CD8-positive, alpha-beta memory T cell (primary cell): ENCODE measurements around the gene TBC1D16. TPM values are rescaled to one million over a fixed set of nuclear protein-coding genes. Genes with fewer than 3 reads are reported as not detected.

Source experiments
- CTCF ChIA-PET: fragments of 350-600 bp; sonication (Branson Sonifier 250); formaldehyde crosslinking; loops from one replicate; lab custom pipeline; 2021; ENCODE audit warnings: antibody characterized with exemption; lab: Charles Lee
- POLR2A ChIA-PET: fragments of 350-600 bp; sonication (Branson Sonifier 250); formaldehyde crosslinking; loops from one replicate; lab custom pipeline; 2021; ENCODE audit warnings: antibody characterized with exemption; lab: Charles Lee
- DNase-seq, 5 donors: peaks; one replicate each; pipeline versions ENCODE4 v3.0.0 to v3.0.0-alpha.2; 2020 to 2022; ENCODE audit warnings: mixed read lengths in 1 of 5
- H3K27ac ChIP-seq: one replicate; pipeline ENCODE4 v1.7.0; 2013; ENCODE audit warnings: low read depth, mild to moderate bottlenecking, low read length, moderate library complexity
- H3K27me3 ChIP-seq: 2 replicates; pipeline ENCODE4 v1.7.0; 2013; ENCODE audit warnings: low read length, mild to moderate bottlenecking; ENCODE audit not compliant: insufficient read depth, poor library complexity, severe bottlenecking
- H3K36me3 ChIP-seq: 2 replicates; pipeline ENCODE4 v1.7.0; 2013; ENCODE audit warnings: mild to moderate bottlenecking, low read length, moderate library complexity; ENCODE audit not compliant: insufficient read depth
- H3K4me1 ChIP-seq: 2 replicates; pipeline ENCODE4 v1.7.0; 2013; ENCODE audit warnings: mild to moderate bottlenecking, low read length, moderate library complexity; ENCODE audit not compliant: insufficient read depth
- H3K4me3 ChIP-seq: 2 replicates; pipeline ENCODE4 v1.7.0; 2013; ENCODE audit warnings: mild to moderate bottlenecking, low read length
- H3K9me3 ChIP-seq: 2 replicates; pipeline ENCODE4 v1.7.0; 2013; ENCODE audit warnings: mild to moderate bottlenecking, low read length
- H3K27ac Mint-ChIP-seq, 8 donors: one replicate each; pipeline ENCODE4 v1.8.0; 2020 to 2021; ENCODE audit warnings: mixed read lengths in 8 of 8, mild to moderate bottlenecking in 6 of 8, inconsistent platforms in 3 of 8, moderate library complexity in 3 of 8
- H3K27me3 Mint-ChIP-seq, 2 donors: one replicate each; pipeline ENCODE4 v1.8.0; 2020 to 2021; ENCODE audit warnings: mixed read lengths in 2 of 2, mild to moderate bottlenecking in 1 of 2, moderate library complexity in 1 of 2
- H3K36me3 Mint-ChIP-seq, 3 donors: one replicate each; pipeline ENCODE4 v1.8.0; 2020 to 2021; ENCODE audit warnings: mixed read lengths in 3 of 3, inconsistent platforms in 1 of 3, mild to moderate bottlenecking in 1 of 3
- H3K4me1 Mint-ChIP-seq, 3 donors: one replicate each; pipeline ENCODE4 v1.8.0; 2020 to 2021; ENCODE audit warnings: mixed read lengths in 3 of 3, inconsistent platforms in 1 of 3, mild to moderate bottlenecking in 1 of 3
- H3K4me3 Mint-ChIP-seq, 7 donors: one replicate each; pipeline ENCODE4 v1.8.0; 2020 to 2021; ENCODE audit warnings: mixed read lengths in 7 of 7, mild to moderate bottlenecking in 6 of 7, moderate library complexity in 4 of 7, inconsistent platforms in 2 of 7
- H3K9me3 Mint-ChIP-seq, 5 donors: one replicate each; pipeline ENCODE4 v1.8.0; 2020 to 2022; ENCODE audit warnings: mixed read lengths in 5 of 5, mild to moderate bottlenecking in 3 of 5, moderate library complexity in 2 of 5, inconsistent platforms in 1 of 5
- polyA plus RNA-seq: library from polyadenylated mRNA; unstranded; fragments of 300-500 nt; fragmentation: Illumina TruSeq; gene quantifications from one replicate; pipeline ENCODE4 v1.2.3, GENCODE V29; 2021
- total RNA-seq, 2 experiments: library from RNA; stranded (reverse); gene quantifications; one replicate each; pipeline ENCODE4 v1.2.3, GENCODE V29; 2021

TBC1D16 gene
- total and polyA plus RNA-seq, 3 experiments from 2014 or later: 0.33 to 4.3 (median 3.5) TPM

DNA sequence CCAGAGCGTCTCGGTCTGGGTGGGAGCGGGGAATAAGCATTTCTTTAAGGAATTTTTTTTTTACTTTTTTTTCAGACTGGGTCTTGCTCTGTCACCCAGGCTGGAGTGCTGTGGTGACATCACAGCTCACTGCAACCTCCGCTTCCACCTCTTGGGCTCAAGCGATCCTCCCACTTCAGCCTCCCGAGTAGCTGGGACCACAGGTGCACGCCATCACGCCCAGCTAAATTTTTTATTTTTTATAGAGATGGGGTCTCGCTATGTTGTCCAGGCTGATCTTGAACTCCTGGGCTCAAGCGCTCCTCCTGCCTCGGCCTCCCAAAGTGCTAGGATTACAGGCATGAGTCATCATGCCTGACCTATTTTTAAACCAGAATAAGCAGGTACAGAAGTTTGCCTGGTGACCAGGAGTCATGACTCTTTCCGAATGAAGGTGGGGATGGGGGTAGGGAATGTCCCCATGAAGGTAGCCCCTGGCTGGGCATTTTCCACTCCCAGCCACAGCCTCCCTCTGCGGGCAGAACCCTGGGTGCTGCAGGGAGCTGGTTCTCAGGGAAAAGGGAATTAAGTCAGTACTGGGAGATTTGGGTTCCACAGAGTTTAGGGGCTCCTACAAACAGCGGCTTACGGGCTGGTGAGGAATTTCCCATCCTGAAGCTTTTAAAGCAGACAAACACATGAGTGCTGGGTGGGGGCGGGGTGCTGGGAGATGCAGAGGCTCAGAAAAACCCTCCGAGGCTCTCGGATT, 48.3 kb downstream of the TBC1D16 start:
- no peaks in the 10 kb centered on the region for H3K9me3 ChIP-seq
- Mint-ChIP-seq H3K27me3 (peaks cover 0 to 13% of the 10 kb centered on the region in 2 donors), H3K4me1 (peaks cover 4 to 17% (median 10%) of the 10 kb centered on the region in 3 donors), H3K9me3 (no peaks in the 10 kb centered on the region), H3K27ac (peak overlapping the region in 1 of 8 donors; percentile 42), H3K4me3 (no peak overlapping the region), H3K36me3 (no peaks in the 10 kb centered on the region)
- ChIA-PET CTCF (no interaction called here), POLR2A (no interaction called here)
- H3K27me3 ChIP-seq: no peaks in the 10 kb centered on the region
- H3K4me1 ChIP-seq: peaks cover 5% of the 10 kb centered on the region
- H3K27ac ChIP-seq: no peak overlapping the region
- H3K4me3 ChIP-seq: no peak overlapping the region
- no peaks in the 10 kb centered on the region for H3K36me3 ChIP-seq
- DNase-seq: peak in 1 of 5 donors; percentile 20

GRCh38 chr17:79986411-79987186, 49.1 kb downstream of the TBC1D16 start:
- ChIA-PET CTCF (interaction anchor here (1.0 kb wide), 1 partner anchor 196 kb away, joined by 4 read pairs; no protein-coding TSS in a partner anchor), POLR2A (no interaction called here)
- no peaks in the 10 kb centered on the region for H3K4me1 ChIP-seq
- no peak overlapping the region for H3K4me3 ChIP-seq
- H3K36me3 Mint-ChIP-seq: no peaks in the 10 kb centered on the region
- no peak overlapping the region for H3K27ac ChIP-seq
- H3K4me3 Mint-ChIP-seq: no peak overlapping the region
- no peaks in the 10 kb centered on the region for H3K9me3 Mint-ChIP-seq
- peaks cover 1 to 13% (median 7%) of the 10 kb centered on the region in 3 donors for H3K4me1 Mint-ChIP-seq
- H3K9me3 ChIP-seq: no peaks in the 10 kb centered on the region
- H3K27me3 Mint-ChIP-seq: peaks cover 0 to 13% of the 10 kb centered on the region in 2 donors
- peak overlapping the region in 1 of 8 donors; percentile 42 for H3K27ac Mint-ChIP-seq
- H3K36me3 ChIP-seq: no peaks in the 10 kb centered on the region
- H3K27me3 ChIP-seq: no peaks in the 10 kb centered on the region
- peak in 1 of 5 donors; percentile 18 for DNase-seq

DNA sequence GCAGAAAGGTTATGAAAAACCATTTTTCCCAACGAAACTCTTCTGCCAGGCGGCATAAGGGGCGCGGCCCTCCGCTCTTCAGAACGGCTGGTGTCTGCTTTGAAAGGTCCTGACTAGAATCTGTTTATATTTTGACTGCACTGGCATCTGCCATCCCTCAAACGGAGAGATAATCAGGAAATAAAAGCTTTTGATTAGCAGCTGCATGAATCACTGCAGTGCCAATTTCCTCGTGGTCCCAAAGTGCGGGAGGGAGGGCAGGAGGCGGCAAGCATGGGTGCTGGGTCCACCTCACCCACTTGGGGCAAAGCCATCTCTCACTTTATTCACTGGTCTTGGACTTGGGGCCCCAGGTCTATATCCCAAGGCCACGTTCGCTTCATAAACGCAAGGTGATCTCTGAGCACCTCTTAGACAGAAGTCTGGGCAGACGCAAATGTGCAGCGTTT, 49.7 kb downstream of the TBC1D16 start:
- POLR2A ChIA-PET: no interaction called here
- no peaks in the 10 kb centered on the region for H3K36me3 ChIP-seq
- Mint-ChIP-seq H3K27ac (no peak overlapping the region), H3K9me3 (no peaks in the 10 kb centered on the region), H3K4me3 (no peak overlapping the region), H3K4me1 (peaks cover 0 to 8% (median 7%) of the 10 kb centered on the region in 3 donors), H3K27me3 (peaks cover 0 to 13% of the 10 kb centered on the region in 2 donors), H3K36me3 (no peaks in the 10 kb centered on the region)
- H3K4me1 ChIP-seq: no peaks in the 10 kb centered on the region
- H3K27ac ChIP-seq: no peak overlapping the region
- CTCF ChIA-PET: interaction anchor here (1.0 to 1.4 kb wide), 2 partner anchors 9 to 196 kb away, joined by 3 to 4 read pairs; no protein-coding TSS in a partner anchor
- no peaks in the 10 kb centered on the region for H3K9me3 ChIP-seq
- peak in 1 of 5 donors; percentile 1 for DNase-seq
- no peaks in the 10 kb centered on the region for H3K27me3 ChIP-seq
- no peak overlapping the region for H3K4me3 ChIP-seq

GRCh38 chr17:79985361-79985942, 50.2 kb downstream of the TBC1D16 start:
- peak in 1 of 5 donors; percentile 29 for DNase-seq
- no peaks in the 10 kb centered on the region for H3K36me3 ChIP-seq
- Mint-ChIP-seq H3K4me3 (no peak overlapping the region), H3K9me3 (no peaks in the 10 kb centered on the region), H3K27me3 (peaks cover 0 to 10% of the 10 kb centered on the region in 2 donors), H3K27ac (no peak overlapping the region), H3K36me3 (no peaks in the 10 kb centered on the region), H3K4me1 (peaks cover 0 to 7% (median 5%) of the 10 kb centered on the region in 3 donors)
- H3K4me3 ChIP-seq: no peak overlapping the region
- ChIA-PET POLR2A (no interaction called here), CTCF (interaction anchor here (1.0 to 1.4 kb wide), 2 partner anchors 10 to 195 kb away, joined by 3 to 4 read pairs; no protein-coding TSS in a partner anchor)
- no peak overlapping the region for H3K27ac ChIP-seq
- H3K9me3 ChIP-seq: no peaks in the 10 kb centered on the region
- no peaks in the 10 kb centered on the region for H3K4me1 ChIP-seq
- H3K27me3 ChIP-seq: no peaks in the 10 kb centered on the region

- Mint-ChIP-seq H3K4me3 (no peak overlapping the region), H3K27ac (no peak overlapping the region), H3K27me3 (peaks cover 0 to 9% of the 10 kb centered on the region in 2 donors), H3K9me3 (no peaks in the 10 kb centered on the region), H3K4me1 (peaks cover 0 to 7% (median 5%) of the 10 kb centered on the region in 3 donors), H3K36me3 (no peaks in the 10 kb centered on the region)
- H3K9me3 ChIP-seq: no peaks in the 10 kb centered on the region
- H3K4me3 ChIP-seq: no peak overlapping the region
- CTCF ChIA-PET: interaction anchor here (1.4 to 1.7 kb wide), 2 partner anchors 10 to 20 kb away, joined by 3 to 4 read pairs; no protein-coding TSS in a partner anchor
- no peaks in the 10 kb centered on the region for H3K4me1 ChIP-seq
- no peak overlapping the region for H3K27ac ChIP-seq
- no peaks in the 10 kb centered on the region for H3K27me3 ChIP-seq
- H3K36me3 ChIP-seq: no peaks in the 10 kb centered on the region
- POLR2A ChIA-PET: no interaction called here
- peak in 1 of 5 donors; percentile 12 for DNase-seq
Observed at GRCh38 chr17:79984877-79985276, 50.8 kb downstream of the TBC1D16 start.

- H3K27ac Mint-ChIP-seq: no peak overlapping the region
- H3K4me3 Mint-ChIP-seq: no peak overlapping the region
- H3K27me3 ChIP-seq: no peaks in the 10 kb centered on the region
- ChIA-PET POLR2A (no interaction called here), CTCF (interaction anchor here (1.4 to 1.7 kb wide), 2 partner anchors 11 to 21 kb away, joined by 3 to 4 read pairs; no protein-coding TSS in a partner anchor)
- H3K4me3 ChIP-seq: no peak overlapping the region
- H3K36me3 ChIP-seq: no peaks in the 10 kb centered on the region
- H3K9me3 Mint-ChIP-seq: no peaks in the 10 kb centered on the region
- H3K4me1 ChIP-seq: no peaks in the 10 kb centered on the region
- H3K27ac ChIP-seq: no peak overlapping the region
- no peaks in the 10 kb centered on the region for H3K9me3 ChIP-seq
- peaks cover 0 to 6% of the 10 kb centered on the region in 2 donors for H3K27me3 Mint-ChIP-seq
- H3K36me3 Mint-ChIP-seq: no peaks in the 10 kb centered on the region
- H3K4me1 Mint-ChIP-seq: peaks cover 0 to 7% (median 5%) of the 10 kb centered on the region in 3 donors
- DNase-seq: no peak
Observed at GRCh38 chr17:79984045-79984840, 51.4 kb downstream of the TBC1D16 start.

GRCh38 chr17:79983456-79983855, 52.2 kb downstream of the TBC1D16 start:
- Histone ChIP-seq H3K27ac (no peak overlapping the region), H3K4me3 (no peak overlapping the region), H3K27me3 (no peaks in the 10 kb centered on the region), H3K36me3 (no peaks in the 10 kb centered on the region), H3K9me3 (no peaks in the 10 kb centered on the region), H3K4me1 (no peaks in the 10 kb centered on the region)
- no peaks in the 10 kb centered on the region for H3K9me3 Mint-ChIP-seq
- H3K27me3 Mint-ChIP-seq: peaks cover 0 to 3% of the 10 kb centered on the region in 2 donors
- DNase-seq: peak in 1 of 5 donors; percentile 10
- H3K4me1 Mint-ChIP-seq: peaks cover 0 to 7% (median 5%) of the 10 kb centered on the region in 3 donors
- H3K36me3 Mint-ChIP-seq: no peaks in the 10 kb centered on the region
- no peak overlapping the region for H3K4me3 Mint-ChIP-seq
- ChIA-PET CTCF (interaction anchor here (1.7 kb wide), 1 partner anchor 22 kb away, joined by 4 read pairs; no protein-coding TSS in a partner anchor), POLR2A (no interaction called here)
- no peak overlapping the region for H3K27ac Mint-ChIP-seq
